ENCODE results near the gene IFNE.

Gene IFNE

GRCh38 chr9:21482213-21482612 lies at the start of gene IFNE:
TSS of gene IFNE (minus strand) at chr9:21482313. CDS start at chr9:21481694, 619 bp downstream.
- DNase-seq (ENCODE audit: low spot score) (no peak), FAIRE-seq (no peak)

GRCh38 chr9:21528123-21528808 lies 46.2 kb upstream of the IFNE start:
- no peak for FAIRE-seq
- DNase-seq (ENCODE audit: low spot score) = no peak

- FAIRE-seq = no peak
Observed at GRCh38 chr9:21527579-21527978, 45.5 kb upstream of the IFNE start.

GRCh38 chr9:21525174-21525573 lies 43.1 kb upstream of the IFNE start:
- DNase-seq (ENCODE audit: low spot score) (no peak), FAIRE-seq (no peak)

More at GRCh38 chr9:21527579-21527978, 45.5 kb upstream of the IFNE start:
- no peak for DNase-seq (ENCODE audit: low spot score)

GRCh38 chr9:21524099-21524830 lies 42.2 kb upstream of the IFNE start:
- DNase-seq (ENCODE audit: low spot score) = no peak
- FAIRE-seq = no peak

- DNase-seq (ENCODE audit: low spot score) (no peak), FAIRE-seq (no peak)
Observed at GRCh38 chr9:21523021-21524014, 41.2 kb upstream of the IFNE start.

GRCh38 chr9:21522348-21522747 lies 40.2 kb upstream of the IFNE start:
- DNase-seq (ENCODE audit: low spot score) = no peak
- FAIRE-seq = no peak

GRCh38 chr9:21521448-21521847 lies 39.3 kb upstream of the IFNE start:
- no peak for DNase-seq (ENCODE audit: low spot score)
- FAIRE-seq = no peak

- DNase-seq (ENCODE audit: low spot score) (no peak), FAIRE-seq (no peak)
Observed at GRCh38 chr9:21520501-21521228, 38.6 kb upstream of the IFNE start.

- no peak for DNase-seq (ENCODE audit: low spot score)
- FAIRE-seq = no peak
Observed at GRCh38 chr9:21519855-21520434, 37.8 kb upstream of the IFNE start.

GRCh38 chr9:21516796-21517195 lies 34.7 kb upstream of the IFNE start:
- FAIRE-seq (no peak), DNase-seq (ENCODE audit: low spot score) (no peak)

- DNase-seq (ENCODE audit: low spot score) (no peak), FAIRE-seq (no peak)
Observed at GRCh38 chr9:21513431-21513830, 31.3 kb upstream of the IFNE start.

GRCh38 chr9:21510806-21511205 lies 28.7 kb upstream of the IFNE start:
- DNase-seq (ENCODE audit: low spot score) (no peak), FAIRE-seq (peak; percentile 59)

- DNase-seq (ENCODE audit: low spot score) (no peak), FAIRE-seq (peak; percentile 8)
Observed at GRCh38 chr9:21507483-21507790, 25.3 kb upstream of the IFNE start.

GRCh38 chr9:21506626-21507482 lies 24.7 kb upstream of the IFNE start:
- FAIRE-seq (peak; percentile 81), DNase-seq (ENCODE audit: low spot score) (peak; percentile 66)

GRCh38 chr9:21505425-21506179 lies 23.5 kb upstream of the IFNE start:
- peak; percentile 13 for DNase-seq (ENCODE audit: low spot score)
- no peak for FAIRE-seq

GRCh38 chr9:21504894-21505293 lies 22.8 kb upstream of the IFNE start:
- FAIRE-seq (no peak), DNase-seq (ENCODE audit: low spot score) (no peak)

- DNase-seq (ENCODE audit: low spot score) = no peak
Observed at GRCh38 chr9:21504113-21504512, 22.0 kb upstream of the IFNE start.

GRCh38 chr9:21502586-21502985 lies 20.5 kb upstream of the IFNE start:
- DNase-seq (ENCODE audit: low spot score) = no peak
- FAIRE-seq = no peak

More at GRCh38 chr9:21504113-21504512, 22.0 kb upstream of the IFNE start:
- FAIRE-seq = no peak

Measured in RCC 7860 (cell line).